ENCODE results near the gene SRSF12. TPM values are rescaled to one million over a fixed set of nuclear protein-coding genes. Genes with fewer than 3 reads are reported as not detected.

SRSF12 gene
- total and polyA plus RNA-seq, 2 donors (not counting 1 experiment from before 2014, with no cell fraction given): 0.10 to 0.33 TPM

GRCh38 chr6:89073840-89074239, 44.0 kb downstream of the SRSF12 start:
- TF ChIP-seq CTCF (conservative IDR thresholded peaks at IDR 0.05 in 1 of 2, IDR thresholded peaks at IDR 0.05 in 1 of 2; ENCODE audit: low read depth in 1 of 2, low read length in 2 of 2) (no peak), EZH2 (IDR thresholded peaks at IDR 0.05; ENCODE audit: low read length, missing control alignments) (no peak)
- Histone ChIP-seq H2AFZ (ENCODE audit: low read length) (no peak overlapping the region), H3K36me3 (ENCODE audit: control insufficient read depth, insufficient read depth, low read length) (no peaks in the 10 kb centered on the region), H3K4me3 (replicated peaks in 1 of 4; ENCODE audit: control extremely low read depth in 1 of 4, insufficient read depth in 1 of 4, low read depth in 3 of 4, low read length in 4 of 4) (no peak overlapping the region), H4K20me1 (ENCODE audit: control insufficient read depth, extremely low read depth, insufficient read depth, low read length) (no peaks in the 10 kb centered on the region), H3K9ac (ENCODE audit: insufficient read depth, low read length) (no peak overlapping the region), H3K4me1 (ENCODE audit: control insufficient read depth, extremely low read depth, insufficient read depth, low read length) (no peaks in the 10 kb centered on the region), H3K27me3 (ENCODE audit: control insufficient read depth, insufficient read depth, low read length) (no peaks in the 10 kb centered on the region), H3K9me3 (ENCODE audit: control insufficient read depth, insufficient read depth, low read depth, low read length) (no peaks in the 10 kb centered on the region), H3K27ac (ENCODE audit: insufficient read depth, low read length) (no peak overlapping the region), H3K79me2 (ENCODE audit: control insufficient read depth, insufficient read depth, low read length) (no peaks in the 10 kb centered on the region), H3K4me2 (ENCODE audit: extremely low read depth, insufficient read depth, low read length) (no peak overlapping the region)
- no peak for DNase-seq (ENCODE audit: low read depth in 2 of 2)

GRCh38 chr6:89073014-89073620, 44.8 kb downstream of the SRSF12 start:
- H3K4me1 ChIP-seq (ENCODE audit: control insufficient read depth, extremely low read depth, insufficient read depth, low read length): no peaks in the 10 kb centered on the region
- DNase-seq (ENCODE audit: low read depth in 2 of 2): peak in 1 of 2 donors; percentile 38
- H3K4me3 ChIP-seq (replicated peaks in 1 of 4; ENCODE audit: control extremely low read depth in 1 of 4, insufficient read depth in 1 of 4, low read depth in 3 of 4, low read length in 4 of 4): no peak overlapping the region
- H3K4me2 ChIP-seq (ENCODE audit: extremely low read depth, insufficient read depth, low read length): no peak overlapping the region
- H3K9ac ChIP-seq (ENCODE audit: insufficient read depth, low read length): no peak overlapping the region
- H3K36me3 ChIP-seq (ENCODE audit: control insufficient read depth, insufficient read depth, low read length): no peaks in the 10 kb centered on the region
- no peak overlapping the region for H3K27ac ChIP-seq (ENCODE audit: insufficient read depth, low read length)
- no peaks in the 10 kb centered on the region for H3K9me3 ChIP-seq (ENCODE audit: control insufficient read depth, insufficient read depth, low read depth, low read length)
- TF ChIP-seq CTCF (conservative IDR thresholded peaks at IDR 0.05 in 1 of 2, IDR thresholded peaks at IDR 0.05 in 1 of 2; ENCODE audit: low read depth in 1 of 2, low read length in 2 of 2) (no peak), EZH2 (IDR thresholded peaks at IDR 0.05; ENCODE audit: low read length, missing control alignments) (no peak)
- no peaks in the 10 kb centered on the region for H3K79me2 ChIP-seq (ENCODE audit: control insufficient read depth, insufficient read depth, low read length)
- no peaks in the 10 kb centered on the region for H4K20me1 ChIP-seq (ENCODE audit: control insufficient read depth, extremely low read depth, insufficient read depth, low read length)
- no peak overlapping the region for H2AFZ ChIP-seq (ENCODE audit: low read length)
- H3K27me3 ChIP-seq (ENCODE audit: control insufficient read depth, insufficient read depth, low read length): no peaks in the 10 kb centered on the region

- no peak for DNase-seq (ENCODE audit: low read depth in 2 of 2)
- Histone ChIP-seq H3K4me3 (replicated peaks in 1 of 4; ENCODE audit: control extremely low read depth in 1 of 4, insufficient read depth in 1 of 4, low read depth in 3 of 4, low read length in 4 of 4) (no peak overlapping the region), H3K9ac (ENCODE audit: insufficient read depth, low read length) (no peak overlapping the region), H3K79me2 (ENCODE audit: control insufficient read depth, insufficient read depth, low read length) (no peaks in the 10 kb centered on the region), H3K9me3 (ENCODE audit: control insufficient read depth, insufficient read depth, low read depth, low read length) (no peaks in the 10 kb centered on the region), H3K4me2 (ENCODE audit: extremely low read depth, insufficient read depth, low read length) (no peak overlapping the region), H3K36me3 (ENCODE audit: control insufficient read depth, insufficient read depth, low read length) (no peaks in the 10 kb centered on the region), H3K27ac (ENCODE audit: insufficient read depth, low read length) (no peak overlapping the region), H2AFZ (ENCODE audit: low read length) (no peak overlapping the region), H4K20me1 (ENCODE audit: control insufficient read depth, extremely low read depth, insufficient read depth, low read length) (no peaks in the 10 kb centered on the region), H3K4me1 (ENCODE audit: control insufficient read depth, extremely low read depth, insufficient read depth, low read length) (no peaks in the 10 kb centered on the region), H3K27me3 (ENCODE audit: control insufficient read depth, insufficient read depth, low read length) (no peaks in the 10 kb centered on the region)
- TF ChIP-seq CTCF (conservative IDR thresholded peaks at IDR 0.05 in 1 of 2, IDR thresholded peaks at IDR 0.05 in 1 of 2; ENCODE audit: low read depth in 1 of 2, low read length in 2 of 2): no peak
Observed at GRCh38 chr6:89071036-89071435, 46.8 kb downstream of the SRSF12 start.

Data from fibroblast of lung (primary cell).